Muscle of leg (tissue), 11 donors: ENCODE results near the gene NUP188. TPM values are rescaled to one million over a fixed set of nuclear protein-coding genes. Genes with fewer than 3 reads are reported as not detected.

Experiments
- DNase-seq: peaks from one replicate; pipeline ENCODE4 v3.0.0; 2013
- H3K27ac ChIP-seq: one replicate; pipeline ENCODE4 v1.5.1; 2013; ENCODE audit warnings: mild to moderate bottlenecking, low read length, control low read depth
- H3K27me3 ChIP-seq: one replicate; pipeline ENCODE4 v1.6.1; 2013; ENCODE audit warnings: low read length; ENCODE audit not compliant: control insufficient read depth, insufficient read depth
- H3K36me3 ChIP-seq: one replicate; pipeline ENCODE4 v1.6.1; 2013; ENCODE audit warnings: low read length; ENCODE audit not compliant: control insufficient read depth, insufficient read depth
- H3K4me1 ChIP-seq: one replicate; pipeline ENCODE4 v1.6.1; 2013; ENCODE audit warnings: low read length; ENCODE audit not compliant: control insufficient read depth, insufficient read depth
- H3K4me3 ChIP-seq: one replicate; pipeline ENCODE4 v1.5.1; 2013; ENCODE audit warnings: low read length, control low read depth
- H3K9me3 ChIP-seq: replicated peaks from 2 replicates; pipeline ENCODE4 v1.6.1; 2013; ENCODE audit warnings: low read depth, low read length; ENCODE audit not compliant: control insufficient read depth
- WGBS: methylation state at CpG from one replicate; pipeline ENCODE4 v1.1.5; 2013; ENCODE audit warnings: missing lambda C conversion rate; ENCODE audit not compliant: insufficient coverage; 5-methylcytosine and 5-hydroxymethylcytosine counted together
- polyA plus RNA-seq, 8 donors: library from polyadenylated mRNA; unstranded; fragments of 120-200 nt; gene quantifications; one replicate each; pipeline versions ENCODE4 v1.2.1 to v1.2.3, GENCODE V29; 2013; ENCODE audit warnings: inconsistent platforms in 1 of 8, low replicate concordance in 1 of 8; ENCODE audit not compliant: insufficient read length in 8 of 8, insufficient read depth in 1 of 8
- total RNA-seq: library from RNA; stranded (reverse); fragments of 120-200 nt; gene quantifications from one replicate; pipeline ENCODE4 v1.2.4, GENCODE V29; 2013

NUP188 gene
- total and polyA plus RNA-seq, 9 donors, result 21.7 to 41.5 (median 34.3) TPM

DNA sequence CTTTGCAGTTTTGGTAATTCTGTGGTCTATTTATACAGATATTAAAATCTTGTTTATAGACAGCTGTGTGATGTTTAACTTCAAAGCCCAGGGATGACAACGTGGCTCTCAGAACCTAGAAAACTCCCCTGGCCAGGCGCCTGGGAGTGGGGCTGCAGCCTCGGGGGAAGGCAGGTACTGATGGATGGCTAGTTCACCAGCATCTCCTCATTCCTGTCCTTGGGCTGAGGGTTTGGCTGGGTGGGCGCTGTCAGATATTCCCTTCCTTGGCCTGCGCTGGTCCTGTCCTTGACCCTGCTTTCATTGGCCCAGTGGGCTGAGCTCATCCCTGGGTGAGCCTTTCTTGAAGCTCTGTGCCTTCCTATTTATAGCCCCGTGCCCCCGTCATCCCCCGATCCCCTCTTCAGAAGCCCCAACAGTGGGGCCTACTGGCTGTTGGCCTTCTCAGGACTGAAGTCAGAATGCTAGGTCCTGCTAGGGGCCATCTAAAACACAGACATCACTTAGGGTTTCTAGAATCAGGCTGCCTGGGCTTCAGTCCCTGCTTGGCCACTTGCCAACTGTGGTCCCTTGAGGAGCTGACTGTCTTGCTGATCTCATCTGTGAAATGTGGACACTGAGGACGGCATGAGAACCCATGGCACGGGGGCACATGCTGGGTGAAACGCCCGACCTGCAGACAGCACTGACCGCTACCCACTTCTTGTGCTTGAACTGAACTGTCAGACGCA, 59.7 kb downstream of the NUP188 start:
- no peaks in the 10 kb centered on the region for H3K27me3 ChIP-seq
- no peaks in the 10 kb centered on the region for H3K9me3 ChIP-seq
- WGBS, result 65% methylated on average over 12 of the region's 14 CpGs
- DNase-seq, result peak; percentile 71
- peaks cover 32% of the 10 kb centered on the region for H3K4me1 ChIP-seq
- no peak overlapping the region for H3K4me3 ChIP-seq
- H3K36me3 ChIP-seq, result peaks cover 87% of the 10 kb centered on the region
- peak overlapping the region; percentile 22 for H3K27ac ChIP-seq

DNA sequence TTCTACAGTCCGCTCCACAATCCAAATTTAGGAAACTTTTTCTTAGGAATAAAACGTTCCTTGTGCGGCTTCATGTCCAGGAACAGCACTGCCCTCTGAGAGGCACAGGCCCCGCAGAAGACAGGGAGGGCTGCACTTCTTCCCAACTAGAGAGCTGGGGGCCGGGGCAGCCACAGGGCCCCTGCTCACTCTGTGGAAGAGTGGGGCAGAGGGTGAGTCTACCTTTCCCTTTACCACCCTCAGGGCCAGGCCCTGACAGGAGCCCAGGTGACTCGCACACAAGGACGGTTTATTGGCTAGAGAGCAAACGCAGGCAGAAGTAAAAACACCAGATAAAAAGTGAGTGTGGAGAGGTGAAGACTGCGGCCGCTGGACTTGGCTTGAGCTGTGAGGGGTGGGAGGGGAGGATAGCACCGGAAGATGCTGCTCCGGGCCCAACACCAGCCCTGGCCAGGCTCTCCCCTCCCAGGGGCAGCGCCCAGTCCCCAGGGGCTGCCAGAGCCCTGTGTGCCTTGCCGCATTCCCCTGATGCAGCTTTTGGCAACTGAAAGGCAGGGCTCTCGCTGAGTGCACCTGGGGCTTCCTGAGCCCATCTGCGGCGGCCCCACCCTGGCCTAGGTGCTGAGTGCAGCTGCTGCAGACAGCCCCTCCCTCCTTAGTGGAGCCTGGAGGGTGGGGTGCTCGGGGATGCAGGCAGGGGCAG, 60.4 kb downstream of the NUP188 start:
- Histone ChIP-seq H3K27ac (peak overlapping the region; percentile 22), H3K4me1 (peaks cover 36% of the 10 kb centered on the region), H3K27me3 (no peaks in the 10 kb centered on the region), H3K36me3 (peaks cover 86% of the 10 kb centered on the region), H3K4me3 (no peak overlapping the region), H3K9me3 (no peaks in the 10 kb centered on the region)
- no peak for DNase-seq
- WGBS, result 60% methylated on average over 6 of the region's 18 CpGs

DNA sequence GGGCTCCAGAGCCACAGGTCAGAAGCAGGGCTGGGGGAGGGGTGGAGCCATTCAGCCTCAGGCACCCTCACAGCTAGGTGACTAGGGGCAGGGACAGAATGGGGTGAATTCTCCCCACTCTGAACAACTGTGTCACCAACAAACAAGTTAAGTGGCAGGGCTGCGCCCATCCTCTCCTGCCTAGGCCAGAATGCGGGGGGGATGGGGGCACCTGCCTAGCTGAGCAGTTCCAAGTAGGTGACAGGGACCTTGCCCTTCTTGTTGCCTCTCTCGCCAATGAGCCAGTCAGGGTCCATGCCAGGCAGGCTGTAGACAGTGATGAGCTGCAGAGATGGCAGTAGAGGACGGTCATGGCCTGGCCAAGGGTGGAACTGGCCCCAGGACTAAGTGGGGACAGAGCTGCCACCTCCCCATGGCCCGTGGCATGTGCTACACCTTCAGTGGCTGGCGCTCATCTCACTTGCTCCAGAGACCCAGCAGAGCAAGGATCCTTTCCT, 61.0 kb downstream of the NUP188 start:
- Histone ChIP-seq H3K9me3 (no peaks in the 10 kb centered on the region), H3K27me3 (no peaks in the 10 kb centered on the region), H3K4me1 (peaks cover 36% of the 10 kb centered on the region), H3K36me3 (peaks cover 86% of the 10 kb centered on the region), H3K27ac (no peak overlapping the region), H3K4me3 (no peak overlapping the region)
- 85% methylated on average over 6 of the region's 6 CpGs for WGBS
- no peak for DNase-seq

DNA sequence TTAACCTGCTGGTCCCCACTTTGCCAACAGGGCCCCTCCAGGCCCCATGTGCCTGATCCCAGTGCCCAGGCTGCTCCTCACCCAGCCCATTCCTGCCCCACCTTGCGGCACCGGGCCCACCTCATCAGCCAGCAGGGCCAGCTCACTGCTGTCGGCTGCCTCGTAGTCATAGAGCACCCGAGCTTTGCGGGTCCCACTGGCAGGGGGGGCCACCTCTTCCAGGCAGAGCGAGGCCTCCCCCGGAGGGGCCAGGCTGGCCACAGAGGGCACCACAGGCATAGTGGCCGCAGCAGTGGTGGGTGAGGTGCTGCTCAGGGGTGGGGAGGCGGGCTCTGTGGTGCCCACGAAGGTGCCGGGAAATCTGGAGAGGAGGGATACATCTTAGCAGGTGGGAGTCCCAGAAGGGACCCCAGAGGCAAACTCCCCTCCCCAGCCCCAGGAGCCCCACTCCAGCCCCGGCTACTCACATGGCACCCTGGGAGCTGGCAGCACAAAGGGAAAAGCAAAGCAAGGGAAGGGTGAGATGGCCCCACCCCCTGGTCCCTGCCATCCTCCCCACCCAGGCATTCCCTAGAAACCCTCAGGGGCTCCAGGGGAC, 61.6 kb downstream of the NUP188 start:
- Histone ChIP-seq H3K27me3 (no peaks in the 10 kb centered on the region), H3K27ac (no peak overlapping the region), H3K4me3 (no peak overlapping the region), H3K4me1 (peaks cover 36% of the 10 kb centered on the region), H3K9me3 (no peaks in the 10 kb centered on the region), H3K36me3 (peaks cover 90% of the 10 kb centered on the region)
- DNase-seq, result no peak
- 75% methylated on average over 9 of the region's 13 CpGs for WGBS

- Histone ChIP-seq H3K36me3 (peaks cover 93% of the 10 kb centered on the region), H3K9me3 (no peaks in the 10 kb centered on the region), H3K4me1 (peaks cover 36% of the 10 kb centered on the region), H3K27ac (no peak overlapping the region), H3K27me3 (no peaks in the 10 kb centered on the region), H3K4me3 (no peak overlapping the region)
- DNase-seq, result no peak
- WGBS, result 92% methylated on average over 15 of the region's 17 CpGs
These were observed 62.2 kb downstream of the NUP188 start for GRCh38 chr9:129009584-129010141.

GRCh38 chr9:129010267-129010975, 62.9 kb downstream of the NUP188 start:
- Histone ChIP-seq H3K4me3 (no peak overlapping the region), H3K36me3 (peaks cover 90% of the 10 kb centered on the region), H3K27ac (no peak overlapping the region), H3K4me1 (peaks cover 36% of the 10 kb centered on the region), H3K27me3 (no peaks in the 10 kb centered on the region), H3K9me3 (no peaks in the 10 kb centered on the region)
- 89% methylated on average over 3 of the region's 8 CpGs for WGBS
- no peak for DNase-seq

GRCh38 chr9:129011170-129011569, 63.7 kb downstream of the NUP188 start:
- H3K27ac ChIP-seq, result peak overlapping the region; percentile 69
- 89% methylated on average over 18 of the region's 19 CpGs for WGBS
- H3K36me3 ChIP-seq, result peaks cover 85% of the 10 kb centered on the region
- H3K9me3 ChIP-seq, result no peaks in the 10 kb centered on the region
- no peaks in the 10 kb centered on the region for H3K27me3 ChIP-seq
- peaks cover 36% of the 10 kb centered on the region for H3K4me1 ChIP-seq
- H3K4me3 ChIP-seq, result no peak overlapping the region
- no peak for DNase-seq

DNA sequence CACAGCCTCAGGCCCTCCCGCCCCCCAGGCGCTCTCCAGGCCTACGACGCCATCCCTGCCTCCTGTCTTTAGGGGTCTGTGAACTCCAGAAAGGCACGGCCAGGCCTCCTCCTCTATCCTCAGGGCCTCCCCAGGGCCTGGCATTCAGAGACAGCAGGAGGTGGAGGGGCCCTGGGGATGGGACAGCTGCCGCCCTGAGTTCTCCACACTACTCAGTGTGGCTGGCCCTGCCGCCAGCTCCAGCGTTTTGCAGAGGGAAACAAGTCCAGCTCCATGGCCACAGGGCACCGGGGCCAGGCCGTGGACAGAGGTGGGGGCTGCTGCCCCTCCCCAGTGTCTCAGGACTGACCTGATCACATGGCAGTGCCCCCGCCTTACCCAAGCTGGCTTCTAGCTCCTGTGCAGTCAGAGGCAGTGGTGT, 64.3 kb downstream of the NUP188 start:
- H3K9me3 ChIP-seq, result no peaks in the 10 kb centered on the region
- H3K4me3 ChIP-seq, result no peak overlapping the region
- no peak for DNase-seq
- peaks cover 79% of the 10 kb centered on the region for H3K36me3 ChIP-seq
- H3K4me1 ChIP-seq, result peaks cover 31% of the 10 kb centered on the region
- no peaks in the 10 kb centered on the region for H3K27me3 ChIP-seq
- peak overlapping the region; percentile 69 for H3K27ac ChIP-seq
- 57% methylated on average over 7 of the region's 11 CpGs for WGBS

DNA sequence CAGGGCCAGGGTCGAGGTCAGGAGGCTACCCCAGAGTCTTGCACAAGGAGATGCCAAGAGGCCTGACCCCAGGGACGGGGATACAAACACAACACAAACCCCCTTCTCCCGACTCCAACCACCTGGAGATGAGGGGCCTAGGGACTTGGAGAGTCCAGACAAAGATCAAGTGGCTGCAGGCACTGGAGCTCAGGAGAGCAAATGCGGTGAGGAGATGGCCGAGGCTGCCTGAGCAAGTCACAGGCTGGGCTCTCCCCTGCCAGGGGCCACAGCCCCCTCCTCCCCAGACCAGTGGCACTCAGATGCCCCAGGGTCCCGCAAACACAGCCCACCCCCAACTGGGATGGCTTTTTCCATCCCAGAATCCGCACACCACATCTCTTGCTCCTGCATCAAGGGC, 64.8 kb downstream of the NUP188 start:
- DNase-seq, result peak; percentile 3
- H3K27ac ChIP-seq, result peak overlapping the region; percentile 69
- no peaks in the 10 kb centered on the region for H3K27me3 ChIP-seq
- peaks cover 75% of the 10 kb centered on the region for H3K36me3 ChIP-seq
- no peak overlapping the region for H3K4me3 ChIP-seq
- no peaks in the 10 kb centered on the region for H3K9me3 ChIP-seq
- 54% methylated on average over 4 of the region's 7 CpGs for WGBS
- peaks cover 26% of the 10 kb centered on the region for H3K4me1 ChIP-seq
